NCI-H2081 treated with DMSO at 0.1 percent for 48 hours (cell line): ENCODE results near the gene ZBTB22.
A peak's percentile ranks its signal among the peaks of the same experiment; 100 is the strongest.
"Not testable (repeated sequence)": the region's sequence is repeated elsewhere in the genome, so short reads cannot be mapped to it uniquely, and the experiment has no call there.

Experiments used
- DNase-seq: peaks from one replicate; lab custom pipeline; 2025; lab: John Stamatoyannopoulos, UW

The ZBTB22 gene

GRCh38 chr6:33317669-33318425 lies at the start of gene ZBTB22:
TSS of gene ZBTB22 (minus strand) at chr6:33317744. CDS start at chr6:33316916, 828 bp downstream.
- DNase-seq = peak; percentile 87

GRCh38 chr6:33367009-33367714 lies 49.6 kb upstream of the ZBTB22 start:
- DNase-seq = no peak

GRCh38 chr6:33365206-33365971 lies 47.8 kb upstream of the ZBTB22 start:
- DNase-seq = not testable (repeated sequence)

- not testable (repeated sequence) for DNase-seq
These were observed 47.1 kb upstream of the ZBTB22 start for GRCh38 chr6:33364475-33365205.

GRCh38 chr6:33363486-33363885 lies 45.9 kb upstream of the ZBTB22 start:
- DNase-seq = not testable (repeated sequence)

- DNase-seq = no peak
These were observed 41.8 kb upstream of the ZBTB22 start for GRCh38 chr6:33359331-33359730.

GRCh38 chr6:33357160-33357871 lies 39.8 kb upstream of the ZBTB22 start:
- DNase-seq = not testable (repeated sequence)

GRCh38 chr6:33356295-33356694 lies 38.8 kb upstream of the ZBTB22 start:
- no peak for DNase-seq

GRCh38 chr6:33355860-33356259 lies 38.3 kb upstream of the ZBTB22 start:
- DNase-seq = not testable (repeated sequence)

- DNase-seq = no peak
These were observed 30.3 kb upstream of the ZBTB22 start for GRCh38 chr6:33347816-33348215.

GRCh38 chr6:33346972-33347371 lies 29.4 kb upstream of the ZBTB22 start:
- DNase-seq = not testable (repeated sequence)

- peak; percentile 1 for DNase-seq
These were observed 27.5 kb upstream of the ZBTB22 start for GRCh38 chr6:33344701-33345697.

- no peak for DNase-seq
These were observed 26.5 kb upstream of the ZBTB22 start for GRCh38 chr6:33343953-33344611.

GRCh38 chr6:33343606-33343952 lies 26.0 kb upstream of the ZBTB22 start:
- not testable (repeated sequence) for DNase-seq

GRCh38 chr6:33339193-33339592 lies 21.6 kb upstream of the ZBTB22 start:
- no peak for DNase-seq

- DNase-seq = no peak
These were observed 19.0 kb upstream of the ZBTB22 start for GRCh38 chr6:33336495-33336894.

GRCh38 chr6:33335916-33336315 lies 18.4 kb upstream of the ZBTB22 start:
- no peak for DNase-seq

GRCh38 chr6:33333666-33334065 lies 16.1 kb upstream of the ZBTB22 start:
- no peak for DNase-seq

- no peak for DNase-seq
These were observed 13.2 kb upstream of the ZBTB22 start for GRCh38 chr6:33330736-33331135.

GRCh38 chr6:33329058-33329457 lies 11.5 kb upstream of the ZBTB22 start:
- no peak for DNase-seq
